WERI-Rb-1 (cell line): ENCODE data around the gene FBXO46.

Experiments
- DNase-seq: peaks from one replicate; pipeline ENCODE4 v3.0.0-alpha.2; 2020
- H3K27ac ChIP-seq: fragments of 250-450 bp; sonication (Bioruptor Pico); 2 replicates; pipeline ENCODE4 v1.5.1; 2020; ENCODE audit warnings: mild to moderate bottlenecking, moderate library complexity
- H3K27me3 ChIP-seq: fragments of 250-450 bp; sonication (Bioruptor Pico); 2 replicates; pipeline ENCODE4 v1.5.1; 2021; ENCODE audit warnings: mild to moderate bottlenecking, low read depth, moderate library complexity; ENCODE audit not compliant: insufficient read depth, severe bottlenecking
- H3K36me3 ChIP-seq: fragments of 250-450 bp; sonication (Bioruptor Pico); 2 replicates; pipeline ENCODE4 v1.5.1; 2020; ENCODE audit warnings: mild to moderate bottlenecking, moderate library complexity
- H3K4me3 ChIP-seq: 2 replicates; pipeline ENCODE4 v1.5.1; 2011; ENCODE audit warnings: low read depth, mild to moderate bottlenecking, control low read depth, low read length
- H3K9me3 ChIP-seq: fragments of 250-450 bp; sonication (Bioruptor Pico); 2 replicates; pipeline ENCODE4 v1.5.1; 2021; ENCODE audit warnings: mild to moderate bottlenecking, moderate library complexity; ENCODE audit not compliant: severe bottlenecking
- TF ChIP-seq, protein P1 (sequence below): IDR thresholded peaks from 2 replicates; pipeline ENCODE4 v1.5.1; 2011; ENCODE audit warnings: low read depth, mild to moderate bottlenecking, control low read depth, inconsistent platforms, low read length

Gene FBXO46

DNA sequence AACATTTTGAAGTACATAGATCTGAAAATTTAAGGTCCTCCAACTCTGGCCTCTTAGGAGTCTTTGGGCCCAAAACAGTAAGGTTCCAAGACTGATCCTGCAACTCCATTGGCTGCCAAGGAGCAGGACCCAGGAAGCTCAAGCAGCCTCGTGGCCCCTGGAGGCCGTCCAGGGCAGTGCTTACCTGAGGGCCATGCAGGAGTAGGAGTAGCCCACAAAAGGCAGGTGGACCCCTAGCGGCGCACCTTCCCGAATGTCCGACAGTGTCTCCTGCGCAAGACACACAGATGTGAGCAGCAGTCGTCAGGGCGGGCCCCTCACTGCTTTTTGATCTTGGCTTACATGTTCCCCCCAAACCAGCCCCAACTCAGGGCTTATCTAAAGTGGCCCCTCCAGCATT lies 44.1 kb upstream of the FBXO46 start:
- no peak for DNase-seq
- peaks cover 11% of the 10 kb centered on the region; the same call in 1 of the 2 replicates for H3K36me3 ChIP-seq
- H3K27ac ChIP-seq, result no peak overlapping the region
- TF ChIP-seq, protein P1, sequence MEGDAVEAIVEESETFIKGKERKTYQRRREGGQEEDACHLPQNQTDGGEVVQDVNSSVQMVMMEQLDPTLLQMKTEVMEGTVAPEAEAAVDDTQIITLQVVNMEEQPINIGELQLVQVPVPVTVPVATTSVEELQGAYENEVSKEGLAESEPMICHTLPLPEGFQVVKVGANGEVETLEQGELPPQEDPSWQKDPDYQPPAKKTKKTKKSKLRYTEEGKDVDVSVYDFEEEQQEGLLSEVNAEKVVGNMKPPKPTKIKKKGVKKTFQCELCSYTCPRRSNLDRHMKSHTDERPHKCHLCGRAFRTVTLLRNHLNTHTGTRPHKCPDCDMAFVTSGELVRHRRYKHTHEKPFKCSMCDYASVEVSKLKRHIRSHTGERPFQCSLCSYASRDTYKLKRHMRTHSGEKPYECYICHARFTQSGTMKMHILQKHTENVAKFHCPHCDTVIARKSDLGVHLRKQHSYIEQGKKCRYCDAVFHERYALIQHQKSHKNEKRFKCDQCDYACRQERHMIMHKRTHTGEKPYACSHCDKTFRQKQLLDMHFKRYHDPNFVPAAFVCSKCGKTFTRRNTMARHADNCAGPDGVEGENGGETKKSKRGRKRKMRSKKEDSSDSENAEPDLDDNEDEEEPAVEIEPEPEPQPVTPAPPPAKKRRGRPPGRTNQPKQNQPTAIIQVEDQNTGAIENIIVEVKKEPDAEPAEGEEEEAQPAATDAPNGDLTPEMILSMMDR, result no peak; the same call in 1 of the 2 replicates
- no peak overlapping the region for H3K4me3 ChIP-seq
- H3K9me3 ChIP-seq, result no peaks in the 10 kb centered on the region
- no peaks in the 10 kb centered on the region for H3K27me3 ChIP-seq

DNA sequence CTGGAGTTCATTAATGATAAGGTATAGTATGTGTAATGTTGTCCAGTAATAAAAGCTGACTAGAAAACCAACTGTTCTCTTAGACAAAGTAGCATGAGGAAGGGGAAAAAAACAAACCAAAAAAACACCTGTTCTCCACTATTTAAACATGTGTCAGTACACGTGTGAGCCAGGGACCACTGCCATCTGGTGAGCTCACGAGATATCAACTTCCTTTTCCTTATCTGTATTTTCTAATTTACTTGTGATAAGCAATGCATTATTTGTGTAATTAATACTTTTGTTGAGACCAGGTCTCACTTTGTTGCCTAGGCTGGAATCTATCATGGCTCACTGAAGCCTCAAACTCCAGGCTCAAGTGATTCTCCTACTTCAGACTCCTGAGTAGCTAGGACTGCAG lies 42.7 kb upstream of the FBXO46 start:
- Histone ChIP-seq H3K9me3 (no peaks in the 10 kb centered on the region), H3K4me3 (no peak overlapping the region), H3K27me3 (no peaks in the 10 kb centered on the region), H3K36me3 (peaks cover 8% of the 10 kb centered on the region; the same call in 1 of the 2 replicates), H3K27ac (no peak overlapping the region)
- no peak for DNase-seq
- TF ChIP-seq, protein P1, result no peak

DNA sequence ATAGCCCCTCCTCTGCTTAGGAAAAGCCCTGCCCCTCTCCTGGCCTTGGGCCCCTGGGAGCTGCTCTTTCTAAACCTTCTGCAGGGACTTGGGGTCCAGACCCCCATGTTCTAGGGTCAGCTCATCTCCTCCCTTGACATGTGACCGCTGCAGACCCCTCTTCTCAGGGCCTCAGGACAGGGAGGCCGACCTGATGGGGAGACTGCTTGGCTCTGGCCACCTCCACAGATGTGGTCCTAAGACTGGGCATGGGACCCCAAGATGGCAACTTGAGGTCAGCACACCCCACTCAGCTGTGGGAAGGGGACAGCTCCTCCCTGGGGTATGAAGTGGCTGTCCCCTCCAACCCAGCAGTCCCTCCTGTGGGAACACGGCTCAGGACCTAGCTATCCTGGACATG lies 42.2 kb upstream of the FBXO46 start:
- Histone ChIP-seq H3K27ac (no peak overlapping the region), H3K27me3 (no peaks in the 10 kb centered on the region), H3K4me3 (no peak overlapping the region), H3K9me3 (no peaks in the 10 kb centered on the region), H3K36me3 (peaks cover 8% of the 10 kb centered on the region; the same call in 1 of the 2 replicates)
- TF ChIP-seq, protein P1, result no peak
- no peak for DNase-seq

DNA sequence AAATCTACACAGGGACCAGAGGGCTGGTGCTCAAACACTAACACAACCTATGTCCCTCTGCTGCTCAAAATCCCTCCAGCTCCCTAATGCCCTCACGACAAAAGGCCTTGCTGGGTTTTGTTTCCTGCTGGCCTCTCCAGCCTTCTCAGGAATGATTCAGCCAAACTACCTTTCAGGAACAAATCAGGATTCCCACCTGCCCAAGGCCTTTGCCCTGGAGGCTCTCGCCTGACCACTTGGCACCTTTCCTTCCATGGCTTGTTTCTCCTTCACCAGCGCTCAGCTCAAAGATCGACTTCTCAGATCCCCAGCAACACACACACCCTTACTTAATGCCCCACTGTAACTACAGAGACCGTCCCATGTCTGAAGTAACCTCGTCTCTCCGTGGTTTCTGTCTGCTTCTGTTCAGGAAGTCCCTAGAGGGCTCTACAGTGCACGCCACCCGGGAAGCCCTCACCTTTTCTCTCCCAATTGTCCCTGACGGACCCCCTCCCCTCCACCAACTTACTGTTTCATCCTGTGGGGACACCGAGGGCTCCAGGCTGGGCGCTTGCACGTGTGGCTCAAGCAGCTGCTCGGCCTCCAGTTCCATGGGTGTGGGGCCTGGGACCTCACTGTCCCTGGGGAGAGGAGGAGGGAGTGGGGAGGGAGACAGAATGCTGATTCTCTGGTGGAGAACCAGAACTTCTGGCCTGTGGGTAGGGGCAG lies 41.6 kb upstream of the FBXO46 start:
- no peaks in the 10 kb centered on the region for H3K9me3 ChIP-seq
- no peak overlapping the region for H3K27ac ChIP-seq
- TF ChIP-seq, protein P1, result no peak
- peaks cover 5% of the 10 kb centered on the region; the same call in 1 of the 2 replicates for H3K36me3 ChIP-seq
- no peak for DNase-seq
- H3K27me3 ChIP-seq, result no peaks in the 10 kb centered on the region
- no peak overlapping the region for H3K4me3 ChIP-seq

DNA sequence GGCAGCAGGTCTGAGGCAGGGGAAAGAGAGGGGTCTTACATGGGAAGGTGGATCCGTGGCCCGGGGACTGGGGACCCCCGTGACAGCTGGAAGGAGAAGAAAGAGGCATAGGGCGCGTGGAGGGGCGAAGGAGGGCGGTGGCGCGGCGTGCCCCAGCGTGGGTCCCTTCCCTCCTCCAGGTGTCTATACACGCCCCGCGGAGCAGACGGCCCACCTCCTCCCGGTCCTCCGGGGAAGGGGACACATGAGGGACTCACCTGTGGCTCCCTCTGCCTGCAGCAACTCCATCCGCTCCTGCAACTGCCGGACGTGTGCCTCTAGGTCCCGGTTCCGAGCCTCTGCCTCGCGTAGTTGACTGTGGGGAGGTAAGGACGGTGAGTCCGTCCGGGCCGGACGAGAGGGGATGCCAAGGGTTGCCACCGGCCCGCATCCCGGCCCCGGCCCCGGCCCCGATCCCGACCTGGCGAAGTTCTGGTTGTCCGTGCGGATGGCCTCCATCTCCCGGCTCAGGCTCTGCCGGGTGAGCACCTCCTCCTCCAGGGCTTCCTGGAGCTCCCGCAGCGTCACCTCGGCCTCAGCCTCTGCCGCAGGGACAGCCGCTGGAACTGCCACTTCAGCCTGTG lies 40.7 kb upstream of the FBXO46 start:
- Histone ChIP-seq H3K27me3 (no peaks in the 10 kb centered on the region), H3K4me3 (peak overlapping the region; percentile 46), H3K36me3 (no peaks in the 10 kb centered on the region; the same call in 1 of the 2 replicates), H3K9me3 (no peaks in the 10 kb centered on the region), H3K27ac (peak overlapping the region; percentile 50)
- DNase-seq, result no peak
- TF ChIP-seq, protein P1, result no peak
